ENCODE data around the gene COL4A3.

- TF ChIP-seq CTCF (IDR thresholded peaks at IDR 0.05): no peak
- no peak for TF ChIP-seq POLR2A (IDR thresholded peaks at IDR 0.05)
Measured at GRCh38 chr2:227310756-227311110, 146.3 kb downstream of the COL4A3 start.

Measured in Peyer's patch (tissue), 4 donors.